ENCODE data around the gene SLC41A1.
A peak's percentile ranks its signal among the peaks of the same experiment; 100 is the strongest.

The SLC41A1 gene

DNA sequence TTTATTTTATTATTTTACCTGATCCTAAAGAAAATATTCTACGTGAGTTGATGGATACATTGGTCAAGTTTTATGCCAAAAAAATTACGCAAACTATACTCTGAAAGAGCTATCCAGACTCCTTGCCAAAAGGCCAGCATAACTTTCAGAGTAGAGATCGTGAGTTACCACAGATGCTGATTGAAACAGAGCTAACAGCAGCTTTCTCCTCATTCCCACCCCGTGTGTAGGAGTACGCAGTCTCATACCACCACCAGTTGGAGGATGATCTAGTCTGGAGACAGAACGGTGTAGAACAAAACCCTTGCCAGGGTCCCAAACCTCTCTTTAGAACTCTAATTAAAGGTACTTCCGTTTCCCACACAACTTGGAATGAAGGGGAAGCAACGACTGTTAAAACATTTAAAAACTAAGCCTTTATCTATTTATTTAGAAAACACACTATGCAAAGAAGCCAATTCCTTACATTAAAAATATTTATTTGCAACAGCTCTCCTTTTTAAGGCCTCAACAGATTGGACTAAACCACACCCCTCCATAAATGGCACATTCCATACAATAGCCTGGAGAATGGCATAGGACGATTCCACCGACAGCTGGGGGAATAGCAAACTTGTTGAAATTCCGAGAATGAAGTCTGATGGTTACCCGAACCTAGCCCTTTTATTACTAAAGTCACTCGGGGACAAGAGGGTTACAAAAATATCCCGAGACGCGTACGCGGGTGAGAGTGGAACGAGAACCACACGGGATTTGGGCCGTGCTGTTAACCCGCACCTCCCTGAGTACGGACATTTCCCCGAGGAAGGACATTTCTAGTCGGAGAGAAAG is 64.4 kb downstream of the SLC41A1 start:
- TF ChIP-seq, protein P1, sequence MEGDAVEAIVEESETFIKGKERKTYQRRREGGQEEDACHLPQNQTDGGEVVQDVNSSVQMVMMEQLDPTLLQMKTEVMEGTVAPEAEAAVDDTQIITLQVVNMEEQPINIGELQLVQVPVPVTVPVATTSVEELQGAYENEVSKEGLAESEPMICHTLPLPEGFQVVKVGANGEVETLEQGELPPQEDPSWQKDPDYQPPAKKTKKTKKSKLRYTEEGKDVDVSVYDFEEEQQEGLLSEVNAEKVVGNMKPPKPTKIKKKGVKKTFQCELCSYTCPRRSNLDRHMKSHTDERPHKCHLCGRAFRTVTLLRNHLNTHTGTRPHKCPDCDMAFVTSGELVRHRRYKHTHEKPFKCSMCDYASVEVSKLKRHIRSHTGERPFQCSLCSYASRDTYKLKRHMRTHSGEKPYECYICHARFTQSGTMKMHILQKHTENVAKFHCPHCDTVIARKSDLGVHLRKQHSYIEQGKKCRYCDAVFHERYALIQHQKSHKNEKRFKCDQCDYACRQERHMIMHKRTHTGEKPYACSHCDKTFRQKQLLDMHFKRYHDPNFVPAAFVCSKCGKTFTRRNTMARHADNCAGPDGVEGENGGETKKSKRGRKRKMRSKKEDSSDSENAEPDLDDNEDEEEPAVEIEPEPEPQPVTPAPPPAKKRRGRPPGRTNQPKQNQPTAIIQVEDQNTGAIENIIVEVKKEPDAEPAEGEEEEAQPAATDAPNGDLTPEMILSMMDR (IDR thresholded peaks at IDR 0.05) = no peak

DNA sequence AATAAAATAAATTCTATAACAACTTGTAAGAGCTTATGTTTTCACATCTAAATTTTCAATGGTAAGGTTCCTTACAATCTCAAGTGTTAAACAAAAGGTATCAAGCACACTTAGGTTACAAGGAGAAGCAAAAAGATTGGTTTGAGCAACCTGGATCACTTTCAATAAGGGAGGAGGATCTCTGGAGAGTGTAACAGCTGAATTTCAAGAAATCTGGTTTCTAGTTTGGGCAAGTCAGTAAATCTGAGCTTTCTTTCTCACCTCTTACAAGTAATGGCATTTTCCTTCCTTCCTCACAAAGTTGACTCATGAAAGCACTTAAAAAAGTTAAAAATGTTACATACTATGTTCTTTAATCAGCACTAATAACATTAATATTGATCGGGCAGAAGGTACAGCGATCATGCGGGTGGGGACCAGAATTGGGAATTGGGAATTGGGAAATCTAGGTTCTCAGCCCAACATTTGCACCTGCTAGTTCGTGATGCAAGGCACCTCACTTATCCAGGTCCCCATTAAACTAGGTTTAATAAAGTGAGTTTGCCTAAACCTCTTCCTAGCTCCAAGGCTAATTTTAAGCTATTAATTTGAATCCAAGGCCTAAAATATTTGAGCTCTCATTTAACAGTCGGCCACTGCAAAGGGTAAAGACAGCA is 66.1 kb downstream of the SLC41A1 start:
- TF ChIP-seq, protein P1 (IDR thresholded peaks at IDR 0.05) = no peak

DNA sequence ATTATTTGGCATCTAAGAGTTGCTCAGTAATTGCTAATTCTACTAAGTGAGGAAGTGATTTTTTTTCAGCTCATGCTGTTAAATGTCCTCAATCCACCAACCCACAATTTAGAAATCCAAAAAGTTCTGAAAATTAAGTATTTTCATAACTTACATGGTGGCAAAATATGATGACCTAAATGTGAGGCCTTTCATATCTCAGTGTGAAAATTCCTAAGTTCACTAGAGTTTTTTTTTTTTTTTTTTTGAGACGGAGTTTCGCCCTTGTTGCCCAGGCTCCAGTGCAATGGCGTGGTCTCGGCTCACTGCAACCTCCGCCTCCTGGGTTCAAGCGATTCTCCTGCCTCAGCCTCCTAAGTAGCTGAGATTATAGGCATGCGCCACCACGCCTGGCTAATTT is 68.6 kb downstream of the SLC41A1 start:
- TF ChIP-seq, protein P1 (IDR thresholded peaks at IDR 0.05) = no peak

DNA sequence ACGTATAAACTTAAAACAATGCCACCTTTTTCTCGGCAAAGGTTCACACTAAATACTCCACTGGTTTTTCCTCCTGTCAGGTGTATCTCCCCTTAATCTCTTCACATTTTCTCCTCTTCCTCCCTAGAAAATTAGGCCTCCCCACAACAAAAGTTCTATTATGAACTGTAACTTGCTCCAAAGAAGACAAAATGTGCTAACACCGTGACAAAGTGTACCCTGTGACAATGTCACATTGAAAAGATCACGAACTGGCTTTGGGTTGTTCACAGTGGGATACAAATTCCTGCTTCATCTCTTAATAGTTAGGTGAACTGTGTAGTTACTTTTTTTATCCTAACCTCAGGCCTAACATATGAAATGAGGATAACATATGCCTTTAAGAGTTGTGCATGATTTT is 69.0 kb downstream of the SLC41A1 start:
- TF ChIP-seq, protein P1 (IDR thresholded peaks at IDR 0.05) = no peak

DNA sequence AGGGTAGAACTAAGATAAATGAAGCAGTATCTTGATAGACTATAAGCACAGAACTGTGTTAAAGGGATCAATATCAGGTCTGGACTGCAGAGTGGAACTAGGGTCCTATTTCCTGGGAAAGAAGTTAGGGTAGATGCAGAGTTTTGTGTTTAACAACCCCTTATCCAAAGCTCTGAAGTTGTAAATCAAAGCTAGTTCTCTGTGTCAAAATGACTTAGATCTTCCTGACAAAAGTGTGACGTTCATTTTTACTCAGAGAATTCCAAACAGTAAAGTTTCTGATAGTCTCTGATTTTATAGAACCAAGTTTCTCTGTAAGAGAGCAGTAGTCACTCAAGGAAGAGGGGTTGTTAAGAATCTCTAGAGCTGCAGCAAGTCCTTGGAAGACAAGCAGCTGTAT is 71.3 kb downstream of the SLC41A1 start:
- TF ChIP-seq, protein P1 (IDR thresholded peaks at IDR 0.05) = no peak

DNA sequence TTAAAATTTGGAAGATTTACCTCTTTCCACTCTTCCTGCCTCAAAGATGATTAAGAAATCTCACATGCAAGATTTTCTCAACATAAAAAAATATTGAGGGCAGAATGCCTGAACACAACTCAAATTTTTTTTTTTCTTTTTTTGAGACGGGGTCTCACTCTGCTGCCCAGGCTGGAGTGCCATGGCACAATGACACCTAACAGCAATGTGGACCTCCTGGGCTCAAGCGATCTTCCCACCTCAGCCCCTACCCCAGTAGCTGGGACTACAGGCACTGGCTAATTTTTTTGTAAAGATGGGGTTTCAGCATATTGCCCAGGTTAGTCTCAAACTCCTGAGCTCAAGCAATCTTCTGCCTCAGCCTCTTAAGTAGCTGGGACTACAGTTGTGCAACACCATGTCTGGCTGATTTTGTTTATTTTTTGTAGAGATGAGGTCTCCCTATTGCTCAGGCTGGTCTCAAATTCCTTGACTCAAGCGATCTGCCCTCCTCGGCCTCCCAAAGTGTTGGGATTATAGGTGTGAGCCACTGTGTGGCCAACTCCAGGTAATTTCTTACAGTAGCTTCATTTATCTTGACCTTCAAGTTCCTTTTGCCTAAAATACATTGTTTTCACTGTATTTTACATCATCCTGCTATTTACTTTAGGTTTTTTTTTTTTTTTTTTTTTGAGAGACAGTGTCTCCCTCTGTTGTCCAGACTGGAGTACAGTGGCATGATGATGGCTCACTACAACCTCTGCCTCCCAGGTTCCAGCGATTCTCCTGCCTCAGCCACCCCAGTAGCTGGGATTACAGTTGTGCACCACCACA is 73.4 kb downstream of the SLC41A1 start:
- TF ChIP-seq, protein P1 (IDR thresholded peaks at IDR 0.05) = peak; percentile 30; the same call in 1 of the 2 replicates
